IMR-90 (cell line): Measurements from ENCODE around the gene DGKB. TPM values are rescaled to one million over a fixed set of nuclear protein-coding genes. Genes with fewer than 3 reads are reported as not detected.

Experiments used
- ATAC-seq: fragments of 200-7000 bp; cut with Tn5 transposase; 2 replicates; pipeline ENCODE4 v1.9.1; 2020; ENCODE audit warnings: low read depth, mild to moderate bottlenecking, moderate library complexity
- BruUV-seq: library from RNA; stranded (reverse); fragments of 400-500 nt; replicated peaks from 2 replicates; lab custom pipeline; 2021; lab: Mats Ljungman, UMichigan
- CTCF ChIA-PET: fragments of 300-600 bp; formaldehyde crosslinking; extraction: SDS; loops from one replicate; lab custom pipeline; 2021; ENCODE audit warnings: antibody characterized with exemption; lab: Yijun Ruan, JAX
- POLR2A ChIA-PET: fragments of 300-600 bp; sonication (Branson Sonifier 250); formaldehyde crosslinking; loops from one replicate; lab custom pipeline; 2022; ENCODE audit warnings: antibody characterized with exemption; ENCODE audit not compliant: unreplicated experiment; lab: Charles Lee
- DNase-seq: peaks from one replicate; pipeline ENCODE4 v3.0.0; 2013
- H2AFZ ChIP-seq: replicated peaks from 2 replicates; pipeline ENCODE3; 2013; ENCODE audit warnings: low read length, mild to moderate bottlenecking; ENCODE audit not compliant: poor library complexity
- H2AK5ac ChIP-seq: 2 replicates; pipeline ENCODE4 v1.6.1; 2013; ENCODE audit warnings: low read depth, low read length, inconsistent platforms
- H2AK9ac ChIP-seq: replicated peaks from 2 replicates; pipeline ENCODE3; 2013; ENCODE audit warnings: mild to moderate bottlenecking, low read depth, low read length, moderate library complexity; ENCODE audit not compliant: poor library complexity
- H2BK120ac ChIP-seq: 2 replicates; pipeline ENCODE4 v1.6.1; 2013; ENCODE audit warnings: low read depth, low read length, inconsistent platforms
- H2BK15ac ChIP-seq: 3 replicates; pipeline ENCODE4 v1.6.1; 2013; ENCODE audit warnings: low read depth, low read length, inconsistent platforms
- H2BK20ac ChIP-seq: 2 replicates; pipeline ENCODE4 v1.6.1; 2013; ENCODE audit warnings: low read depth, mild to moderate bottlenecking, inconsistent platforms, low read length, moderate library complexity
- H2BK5ac ChIP-seq: 2 replicates; pipeline ENCODE4 v1.6.1; 2013; ENCODE audit warnings: mild to moderate bottlenecking, low read depth, low read length, inconsistent platforms; ENCODE audit not compliant: poor library complexity, severe bottlenecking
- H3K14ac ChIP-seq: replicated peaks from 2 replicates; pipeline ENCODE4 v1.6.1; 2013; ENCODE audit warnings: low read depth, low read length, inconsistent platforms
- H3K18ac ChIP-seq: 2 replicates; pipeline ENCODE4 v1.6.1; 2013; ENCODE audit warnings: low read depth, low read length, control low read depth
- H3K23ac ChIP-seq: 2 replicates; pipeline ENCODE4 v1.6.1; 2013; ENCODE audit warnings: low read depth, low read length, inconsistent platforms
- H3K27ac ChIP-seq: 2 replicates; pipeline ENCODE4 v1.5.1; 2013; ENCODE audit warnings: mild to moderate bottlenecking, control low read depth, low read length; ENCODE audit not compliant: insufficient read depth
- H3K27me3 ChIP-seq: 2 replicates; pipeline ENCODE4 v1.6.1; 2013; ENCODE audit warnings: low read length; ENCODE audit not compliant: control insufficient read depth, insufficient read depth
- H3K36me3 ChIP-seq: 2 replicates; pipeline ENCODE4 v1.6.1; 2013; ENCODE audit warnings: low read length, mixed read lengths; ENCODE audit not compliant: control insufficient read depth, insufficient read depth
- H3K4ac ChIP-seq: 2 replicates; pipeline ENCODE4 v1.6.1; 2013; ENCODE audit warnings: low read depth, low read length, inconsistent platforms
- H3K4me1 ChIP-seq: 2 replicates; pipeline ENCODE4 v1.6.1; 2013; ENCODE audit warnings: low read length, mixed read lengths; ENCODE audit not compliant: control insufficient read depth, insufficient read depth
- H3K4me2 ChIP-seq: 2 replicates; pipeline ENCODE4 v1.6.1; 2013; ENCODE audit warnings: low read depth, mild to moderate bottlenecking, control low read depth, low read length, moderate library complexity
- H3K4me3 ChIP-seq: 2 replicates; pipeline ENCODE4 v1.5.1; 2013; ENCODE audit warnings: low read depth, mild to moderate bottlenecking, control low read depth, low read length, moderate library complexity; ENCODE audit not compliant: insufficient read depth
- H3K56ac ChIP-seq: 2 replicates; pipeline ENCODE4 v1.6.1; 2013; ENCODE audit warnings: low read length, inconsistent platforms; ENCODE audit not compliant: insufficient read depth; ENCODE audit errors: extremely low read depth
- H3K79me1 ChIP-seq, 2 experiments: 2 replicates each; pipeline ENCODE4 v1.6.1; 2013; ENCODE audit warnings: low read length in 2 of 2, inconsistent platforms in 1 of 2, low read depth in 1 of 2
- H3K9ac ChIP-seq: 2 replicates; pipeline ENCODE4 v1.6.1; 2013; ENCODE audit warnings: low read depth, low read length, control low read depth
- H3K9me1 ChIP-seq: 2 replicates; pipeline ENCODE4 v1.6.1; 2013; ENCODE audit warnings: low read length, inconsistent platforms; ENCODE audit not compliant: insufficient read depth
- H3K9me3 ChIP-seq: 2 replicates; pipeline ENCODE4 v1.6.1; 2013; ENCODE audit warnings: low read length; ENCODE audit not compliant: control insufficient read depth, insufficient read depth
- H4K20me1 ChIP-seq: 2 replicates; pipeline ENCODE4 v1.6.1; 2013; ENCODE audit warnings: low read length, inconsistent platforms; ENCODE audit not compliant: insufficient read depth
- H4K5ac ChIP-seq: 2 replicates; pipeline ENCODE4 v1.6.1; 2013; ENCODE audit warnings: mild to moderate bottlenecking, low read depth, low read length, control low read depth
- H4K8ac ChIP-seq, 2 experiments: 2 replicates each; pipeline ENCODE4 v1.6.1; 2013; ENCODE audit warnings: low read depth in 2 of 2, low read length in 2 of 2, control low read depth in 1 of 2, inconsistent platforms in 1 of 2
- H4K91ac ChIP-seq: 2 replicates; pipeline ENCODE4 v1.6.1; 2013; ENCODE audit warnings: low read depth, low read length, inconsistent platforms; ENCODE audit not compliant: insufficient read depth
- MXI1 ChIP-seq: IDR thresholded peaks from 2 replicates; pipeline ENCODE4 v1.6.1; 2012; ENCODE audit warnings: low read depth, mild to moderate bottlenecking, low read length, moderate library complexity, borderline replicate concordance
- SMC3 ChIP-seq: fragments of 150-350 bp; IDR thresholded peaks from 2 replicates; pipeline ENCODE4 v1.6.1; 2016; ENCODE audit warnings: low read depth, mild to moderate bottlenecking, antibody characterized with exemption, low read length, moderate library complexity
- WGBS, 2 experiments: methylation state at CpG; one replicate each; pipeline versions ENCODE4 v1.1.5 to v1.1.7; 2013; ENCODE audit warnings: missing lambda C conversion rate in 2 of 2; ENCODE audit not compliant: insufficient read length in 1 of 2; ENCODE audit errors: extremely low coverage in 2 of 2; 5-methylcytosine and 5-hydroxymethylcytosine counted together
- dilution Hi-C: fragments of 300-500 bp; cut with HindIII; formaldehyde crosslinking; loops from one replicate; pipeline ENCODE4 v1.14.3; 2018; ENCODE audit warnings: low sequenced_read_pairs; ENCODE audit not compliant: unreplicated experiment
- in situ Hi-C: fragments of 300-500 bp; cut with MboI; formaldehyde crosslinking; loops from 3 replicates; pipeline ENCODE4 v1.14.3; 2019; ENCODE audit warnings: low sequenced_read_pairs, inconsistent platforms, mixed read lengths
- intact Hi-C: fragments of 100-400 bp; cut with micrococcal nuclease; formaldehyde crosslinking; loops from 2 replicates; pipeline ENCODE4 v1.10.0; 2022
- polyA plus RNA-seq, 3 experiments: library from polyadenylated mRNA; depleted of rRNA; stranded (reverse); fragments of >200 nt; gene quantifications; 2 replicates each; pipeline ENCODE4 v1.2.3, GENCODE V29; 2012; ENCODE audit warnings: low replicate concordance in 1 of 3
- total RNA-seq: library from RNA; depleted of rRNA; stranded (reverse); fragments of >200 nt; gene quantifications from 2 replicates; pipeline ENCODE4 v1.2.3, GENCODE V29; 2012

The DGKB gene
- total and polyA plus RNA-seq, 2 of the 4 experiments (the other 2 are of a cell fraction): not detected

DNA sequence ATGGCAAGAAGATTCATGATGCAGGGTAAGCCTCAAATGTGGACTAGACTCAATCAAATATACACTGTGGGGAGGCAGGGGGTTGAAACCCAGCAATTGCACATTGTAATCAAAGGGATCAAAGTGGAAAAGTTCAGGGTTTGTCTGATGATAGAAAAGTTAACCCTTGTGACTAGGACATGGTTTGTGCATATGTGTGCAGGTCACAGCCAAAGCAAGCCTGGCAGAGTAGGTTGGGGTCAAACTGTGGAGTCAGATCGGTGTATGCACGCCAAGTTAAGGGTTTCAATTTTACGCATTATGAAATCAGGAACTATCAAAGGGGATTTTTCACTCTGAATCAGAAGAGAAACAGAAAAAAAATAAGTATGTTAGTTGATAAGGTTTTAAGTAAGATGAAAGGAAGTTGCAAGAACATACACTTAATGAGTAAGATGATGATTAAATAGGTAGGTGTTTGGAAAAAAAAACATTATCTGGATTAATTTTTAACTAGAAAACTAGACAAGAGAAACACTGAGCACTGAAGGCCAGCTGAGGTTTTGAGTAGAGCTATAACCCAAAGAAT lies 188.3 kb downstream of the DGKB start:
- Histone ChIP-seq H2AFZ (no peak overlapping the region), H3K79me1 (no peaks in the 10 kb centered on the region), H3K36me3 (no peaks in the 10 kb centered on the region), H4K20me1 (no peaks in the 10 kb centered on the region), H3K4me1 (no peaks in the 10 kb centered on the region), H3K4me2 (no peak overlapping the region), H3K4me3 (no peak overlapping the region), H3K27ac (no peak overlapping the region), H2AK5ac (no peak overlapping the region), H4K91ac (no peak overlapping the region), H3K27me3 (no peaks in the 10 kb centered on the region), H2BK5ac (no peak overlapping the region), H3K9me1 (no peaks in the 10 kb centered on the region), H3K14ac (no peak overlapping the region), H3K23ac (no peak overlapping the region), H3K9ac (no peak overlapping the region), H3K56ac (no peak overlapping the region), H3K18ac (no peak overlapping the region), H2BK20ac (no peak overlapping the region), H3K4ac (no peak overlapping the region), H4K5ac (no peak overlapping the region), H3K9me3 (no peaks in the 10 kb centered on the region), H4K8ac (no peak overlapping the region), H2AK9ac (no peak overlapping the region), H2BK15ac (no peak overlapping the region), H2BK120ac (no peak overlapping the region)
- TF ChIP-seq SMC3 (no peak), MXI1 (no peak)
- dilution Hi-C loops: no loop called here
- WGBS, 2 experiments: 86% methylated on average over 3 of the region's 3 CpGs; no CpG with 5 or more reads in 1 of the 2 experiments
- ChIA-PET CTCF (interaction anchor here (0.5 to 0.6 kb wide), 2 partner anchors 15 to 222 kb away, joined by 3 read pairs; no protein-coding TSS in a partner anchor), POLR2A (no interaction called here)
- ATAC-seq (no peak), DNase-seq (no peak)
- intact Hi-C loops: loop anchor here (1.0 to 10.0 kb wide), 3 partner anchors 13 to 1361 kb away; no protein-coding TSS in a partner anchor
- in situ Hi-C loops: no loop called here
- BruUV-seq: no TSS peak
